Activated CD8-positive, alpha-beta memory T cell treated with anti-CD3 and anti-CD28 coated beads, Interleukin-2, amount 50 U/mL, for 4 hours (primary cell): Measurements from ENCODE around the gene TRIML2.
"Not testable (repeated sequence)": the region's sequence is repeated elsewhere in the genome, so short reads cannot be mapped to it uniquely, and the experiment has no call there.

Experiments
- DNase-seq: peaks from one replicate; pipeline ENCODE4 v3.0.0-alpha.2; 2020

TRIML2 gene

DNA sequence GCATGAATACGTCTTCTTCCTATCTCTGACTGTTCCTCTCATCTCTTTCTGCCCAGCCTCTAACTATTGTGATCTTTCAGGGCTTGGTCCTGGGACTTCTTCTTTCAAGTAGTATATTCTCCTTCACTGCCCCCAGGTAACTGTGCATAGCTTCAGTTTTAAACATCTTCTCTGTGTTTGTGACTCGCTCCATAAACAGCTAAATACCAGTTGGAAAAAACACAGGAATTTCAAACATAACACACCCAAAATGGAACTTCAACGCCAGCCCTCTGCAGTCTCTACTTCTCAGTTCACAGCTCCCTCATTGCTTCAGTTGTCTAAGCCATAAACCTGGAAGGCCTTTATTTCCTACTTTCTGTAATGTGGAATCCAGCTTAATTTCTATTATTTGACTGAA lies 16.6 kb downstream of the TRIML2 start:
- DNase-seq, result no peak

DNA sequence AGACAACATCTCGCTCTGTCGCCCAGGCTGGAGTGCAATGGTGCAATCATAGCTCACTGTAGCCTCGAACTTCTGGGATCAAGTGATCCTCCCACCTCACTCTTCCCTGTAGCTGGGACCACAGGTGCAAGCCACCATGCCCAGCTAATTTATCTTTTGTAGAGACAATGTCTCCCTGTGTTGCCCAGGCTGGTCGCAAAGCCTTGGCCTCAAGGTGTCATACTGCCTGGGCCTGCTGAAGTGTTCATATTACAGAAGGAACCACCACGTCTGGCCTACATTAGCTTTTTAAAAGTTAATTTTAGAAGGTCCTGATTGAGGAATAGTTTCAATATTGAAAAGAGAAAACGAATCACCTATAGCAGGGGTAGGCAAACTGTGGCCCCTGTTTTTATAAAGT lies 22.5 kb downstream of the TRIML2 start:
- DNase-seq, result no peak

DNA sequence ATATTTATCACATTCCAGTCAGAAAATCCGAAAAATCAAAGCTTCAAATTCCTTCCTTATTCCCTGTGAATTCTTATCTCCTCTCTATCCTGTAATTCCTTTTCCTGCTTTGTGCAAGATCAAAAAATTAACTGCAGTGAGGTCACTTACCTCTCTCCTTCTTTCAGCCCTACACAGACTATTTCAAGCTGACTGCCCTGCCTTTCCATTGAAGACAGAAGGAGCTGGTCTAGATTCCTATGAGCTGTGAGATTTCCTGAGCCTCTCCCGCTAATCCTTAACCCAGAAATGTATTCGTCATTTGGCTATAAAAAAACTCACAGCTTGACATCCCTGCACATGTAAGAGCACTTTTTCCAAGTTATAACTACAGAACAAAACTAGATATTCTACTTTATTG lies 26.6 kb downstream of the TRIML2 start:
- DNase-seq, result no peak

DNA sequence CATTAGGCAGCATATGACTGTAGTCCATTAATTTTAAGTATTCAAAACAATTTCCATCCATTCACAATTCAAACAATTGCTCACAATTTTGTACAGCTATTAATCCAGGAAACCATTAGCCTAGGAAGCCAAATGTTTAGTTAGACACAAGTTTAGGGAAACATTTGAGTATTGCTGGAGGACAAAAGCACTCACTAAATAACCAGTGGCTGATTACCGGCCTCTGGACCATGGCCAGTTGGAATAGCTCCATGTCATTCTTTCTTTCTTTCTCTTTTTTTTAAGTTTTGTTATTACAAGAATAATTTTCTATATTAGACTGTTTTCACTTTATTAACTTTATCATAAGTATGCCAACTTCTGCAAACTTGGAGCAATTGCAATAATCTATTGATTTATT lies 31.3 kb downstream of the TRIML2 start:
- no peak for DNase-seq

DNA sequence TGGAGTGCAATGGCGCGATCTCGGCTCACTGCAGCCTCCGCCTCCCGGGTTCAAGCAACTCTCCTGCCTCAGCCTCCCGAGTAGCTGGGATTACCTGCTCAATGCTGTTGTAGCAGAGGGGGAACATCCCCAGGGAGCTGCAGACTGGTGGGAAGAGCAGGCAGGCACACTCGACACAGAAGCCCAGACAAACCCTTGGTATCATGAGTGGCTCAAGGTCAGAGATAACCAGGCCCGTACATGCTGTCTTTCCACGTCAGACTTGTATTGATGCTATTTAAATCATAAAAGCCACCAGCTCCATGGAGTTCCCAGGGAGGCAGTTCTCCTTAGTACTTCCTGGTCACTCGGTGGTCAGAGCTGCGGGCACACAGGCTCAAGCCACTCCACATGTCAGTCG lies 33.2 kb downstream of the TRIML2 start:
- no peak for DNase-seq

DNA sequence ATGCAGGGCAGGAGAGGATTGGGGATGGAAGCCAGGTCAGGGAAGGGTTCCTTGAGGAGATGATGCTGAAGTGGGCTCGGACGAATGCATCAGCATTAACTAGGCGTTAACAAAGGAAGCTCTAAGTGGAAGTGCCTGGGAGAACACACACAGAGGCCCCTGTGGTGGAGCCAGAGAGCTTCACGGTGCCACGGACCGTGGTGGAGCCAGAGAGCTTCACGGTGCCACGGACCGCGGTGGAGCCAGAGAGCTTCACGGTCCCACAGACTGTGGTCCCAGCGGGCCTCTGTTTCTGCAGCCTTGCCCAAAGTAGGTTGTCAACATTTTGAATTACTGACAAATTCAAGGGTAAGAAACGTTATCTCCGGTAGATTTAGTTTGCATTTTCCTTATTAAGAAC lies 48.3 kb downstream of the TRIML2 start:
- no peak for DNase-seq

DNA sequence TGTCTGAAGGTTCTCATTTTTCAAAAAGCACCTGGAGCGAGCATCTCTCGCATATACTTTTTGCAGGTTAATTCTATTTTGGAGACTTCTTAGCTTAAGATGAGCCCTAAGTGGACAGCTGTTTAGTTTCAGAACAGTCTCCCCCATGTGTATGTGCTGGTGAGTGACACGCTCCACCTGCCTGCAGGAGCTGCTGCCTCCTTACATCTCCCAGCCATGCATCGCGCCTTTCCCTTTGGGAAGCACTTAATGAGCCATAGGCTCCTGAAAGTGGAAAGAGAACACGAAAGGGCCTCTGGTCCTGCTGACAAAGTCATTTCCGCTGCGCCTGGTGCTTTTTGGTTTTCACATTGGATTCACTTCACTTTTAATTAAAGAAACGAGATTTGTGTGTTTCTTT lies 56.1 kb downstream of the TRIML2 start:
- no peak for DNase-seq

DNA sequence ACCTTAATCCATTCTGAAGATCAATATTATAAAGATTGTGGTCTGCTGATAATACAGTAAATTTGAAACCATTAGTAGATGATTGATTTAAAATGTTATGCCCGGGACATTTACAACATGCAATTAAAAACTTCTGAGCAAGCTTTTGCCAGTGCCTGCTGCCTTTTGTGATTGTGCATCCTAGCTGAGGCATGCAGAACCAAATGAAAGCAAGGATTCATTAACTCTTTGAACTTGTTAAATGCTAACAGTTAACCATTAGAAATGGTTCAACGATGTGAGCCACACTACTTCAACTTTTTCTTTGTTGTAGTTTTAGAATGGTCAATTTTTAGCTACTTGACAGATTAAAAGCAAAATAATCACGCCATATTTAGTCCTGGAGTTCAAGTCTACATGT lies 62.7 kb downstream of the TRIML2 start:
- DNase-seq, result no peak

DNA sequence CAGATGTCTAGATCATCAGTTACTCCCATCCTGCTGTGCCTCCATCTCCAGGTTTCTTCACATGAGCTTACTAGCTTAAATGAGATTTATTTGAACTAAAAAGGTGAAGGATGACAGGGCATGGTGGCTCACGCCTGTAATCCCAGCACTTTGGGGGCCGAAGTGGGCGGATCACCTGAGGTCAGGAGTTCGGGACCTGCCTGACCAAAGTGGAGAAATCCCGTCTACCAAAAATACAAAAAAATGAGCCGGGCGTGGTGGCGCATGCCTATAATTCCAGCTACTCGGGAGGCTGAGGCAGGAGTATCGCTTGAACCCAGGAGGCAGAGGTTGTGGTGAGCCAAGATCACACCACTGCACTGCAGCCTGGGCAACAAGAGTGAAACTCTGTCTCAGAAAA lies 63.9 kb downstream of the TRIML2 start:
- DNase-seq, result not testable (repeated sequence)

DNA sequence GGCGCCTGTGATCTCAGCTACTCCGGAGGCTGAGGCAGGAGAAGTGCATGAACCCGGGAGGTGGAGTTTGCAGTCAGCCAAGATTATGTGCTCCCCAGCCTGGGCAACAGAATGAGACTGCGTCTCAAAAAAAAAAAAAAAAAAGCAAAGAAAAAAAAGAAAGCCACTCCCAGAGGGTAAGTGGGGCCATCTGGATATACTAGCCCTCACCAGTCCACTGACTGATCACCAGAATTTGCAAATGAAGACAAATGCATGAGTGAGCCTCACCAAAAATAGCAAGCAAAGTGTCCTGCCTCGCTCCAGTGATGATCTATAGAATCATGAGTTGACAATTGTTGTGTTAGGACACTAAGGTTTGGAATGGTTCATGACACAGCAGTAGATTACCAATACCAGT lies 66.2 kb downstream of the TRIML2 start:
- DNase-seq, result no peak

DNA sequence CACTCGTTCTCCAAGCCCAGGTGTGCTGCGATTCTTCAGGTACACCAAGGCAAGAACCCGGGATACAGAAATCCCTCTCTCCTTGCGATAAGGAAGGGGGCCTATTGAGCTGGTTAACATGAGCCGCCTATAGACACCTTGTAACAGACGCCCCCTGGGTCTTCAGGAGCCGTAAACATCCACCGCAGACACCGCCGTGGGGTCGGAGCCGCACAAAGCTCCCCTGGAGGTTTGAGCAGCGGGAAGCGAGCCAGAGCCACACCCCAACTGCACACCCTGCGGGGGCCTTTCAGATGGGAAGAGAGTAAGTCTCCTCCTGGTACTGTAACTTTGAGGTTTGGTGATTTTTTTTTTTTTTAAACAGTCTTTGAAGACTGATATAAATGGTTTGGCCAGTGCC lies 67.2 kb downstream of the TRIML2 start:
- DNase-seq, result no peak

DNA sequence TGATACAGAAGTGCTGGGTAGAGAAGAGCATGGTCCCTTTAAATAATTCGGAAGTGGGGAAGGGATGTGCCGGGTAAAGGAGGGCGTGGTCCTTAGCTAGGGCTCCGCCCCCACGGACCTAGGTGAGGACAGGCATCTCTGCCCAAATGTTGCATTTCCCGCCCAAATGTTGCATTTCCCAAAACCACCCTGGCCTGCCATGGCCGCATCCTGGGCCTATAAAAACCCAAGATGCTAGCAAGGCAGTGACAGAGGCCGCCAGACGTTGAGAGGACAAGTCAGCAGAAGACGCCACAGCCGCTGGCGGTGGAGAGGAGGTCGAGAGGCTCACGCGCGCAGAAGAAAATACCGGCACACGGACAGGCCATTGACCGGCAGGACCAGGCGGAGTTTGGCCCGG lies 67.7 kb downstream of the TRIML2 start:
- DNase-seq, result no peak
